H1 (cell line): ENCODE data around the gene FRMD4A. TPM values are rescaled to one million over a fixed set of nuclear protein-coding genes. Genes with fewer than 3 reads are reported as not detected.

ENCODE experiments used
- CTCF ChIA-PET: fragments of 300-600 bp; sonication (Branson Sonifier 250); formaldehyde crosslinking; loops from one replicate; lab custom pipeline; 2021; ENCODE audit not compliant: partially characterized antibody; lab: Charles Lee
- POLR2A ChIA-PET: fragments of 300-600 bp; sonication (Branson Sonifier 250); formaldehyde crosslinking; loops from one replicate; lab custom pipeline; 2021; ENCODE audit warnings: inconsistent platforms; ENCODE audit not compliant: partially characterized antibody; lab: Charles Lee
- DNase-seq, 2 experiments: peaks; one replicate each; pipeline versions ENCODE4 v3.0.0 to v3.0.0-alpha.2; 2010 to 2022; ENCODE audit warnings: low spot score in 2 of 2, low read depth in 1 of 2, mixed read lengths in 1 of 2
- FAIRE-seq: peaks from 2 replicates; lab custom pipeline; 2011; peaks lifted over from hg19 to GRCh38; lab: Jason Lieb, UNC
- H2AFZ ChIP-seq: 2 replicates; pipeline ENCODE4 v1.8.1; 2012; ENCODE audit warnings: low read length, inconsistent platforms
- H2AK5ac ChIP-seq: 2 replicates; pipeline ENCODE4 v1.6.1; 2013; ENCODE audit warnings: low read depth, low read length
- H2BK120ac ChIP-seq: replicated peaks from 2 replicates; pipeline ENCODE3; 2013; ENCODE audit warnings: low read depth, low read length, inconsistent platforms
- H2BK12ac ChIP-seq: 2 replicates; pipeline ENCODE4 v1.6.1; 2013; ENCODE audit warnings: low read depth, low read length
- H2BK15ac ChIP-seq: 2 replicates; pipeline ENCODE4 v1.6.1; 2013; ENCODE audit warnings: low read length
- H2BK20ac ChIP-seq: 2 replicates; pipeline ENCODE4 v1.6.1; 2013; ENCODE audit warnings: low read length
- H2BK5ac ChIP-seq: 2 replicates; pipeline ENCODE4 v1.6.1; 2013; ENCODE audit warnings: low read depth, low read length
- H3K14ac ChIP-seq: 2 replicates; pipeline ENCODE4 v1.6.1; 2013; ENCODE audit warnings: inconsistent platforms; ENCODE audit not compliant: insufficient read length
- H3K18ac ChIP-seq: 2 replicates; pipeline ENCODE4 v1.6.1; 2013; ENCODE audit warnings: low read length; ENCODE audit errors: extremely low read depth
- H3K23ac ChIP-seq: 2 replicates; pipeline ENCODE4 v1.6.1; 2013; ENCODE audit warnings: inconsistent platforms; ENCODE audit not compliant: insufficient read length
- H3K23me2 ChIP-seq: 2 replicates; pipeline ENCODE4 v1.6.1; 2013; ENCODE audit warnings: low read depth, low read length
- H3K27ac ChIP-seq: 2 replicates; pipeline ENCODE4 v1.6.1; 2011; ENCODE audit warnings: low read depth, low read length, inconsistent platforms
- H3K27me3 ChIP-seq, 4 experiments: replicated peaks in 1 of 4; 1 replicate in 1 of 4; 2 replicates in 3 of 4; pipeline versions ENCODE4 v1.6.1 to v1.8.1; 2011 to 2013; ENCODE audit warnings: low read length in 3 of 4, mild to moderate bottlenecking in 3 of 4, inconsistent platforms in 2 of 4, mixed read lengths in 2 of 4, moderate library complexity in 1 of 4; ENCODE audit not compliant: control insufficient read depth in 3 of 4, insufficient read depth in 3 of 4; ENCODE audit errors: extremely low read depth in 1 of 4
- H3K36me3 ChIP-seq, 4 experiments: 2 replicates each; pipeline versions ENCODE4 v1.6.1 to v1.8.1; 2011 to 2013; ENCODE audit warnings: mild to moderate bottlenecking in 4 of 4, low read length in 3 of 4, moderate library complexity in 2 of 4, control low read depth in 1 of 4, inconsistent platforms in 1 of 4; ENCODE audit not compliant: insufficient read depth in 4 of 4, control insufficient read depth in 2 of 4
- H3K4ac ChIP-seq: replicated peaks from 2 replicates; pipeline ENCODE3; 2013; ENCODE audit warnings: low read length, low read depth, mixed read lengths, inconsistent platforms; ENCODE audit not compliant: insufficient read length
- H3K4me1 ChIP-seq, 4 experiments: replicated peaks in 1 of 4; 1 replicate in 1 of 4; 2 replicates in 3 of 4; pipeline versions ENCODE4 v1.6.1 to v1.8.1; 2011 to 2013; ENCODE audit warnings: low read length in 3 of 4, inconsistent platforms in 2 of 4, mixed read lengths in 1 of 4; ENCODE audit not compliant: insufficient read depth in 4 of 4, control insufficient read depth in 3 of 4
- H3K4me2 ChIP-seq, 2 experiments: 2 replicates each; pipeline versions ENCODE4 v1.6.1 to v1.8.1; 2011 to 2013; ENCODE audit warnings: low read depth in 2 of 2, low read length in 2 of 2, control low read depth in 1 of 2, inconsistent platforms in 1 of 2, mild to moderate bottlenecking in 1 of 2; ENCODE audit not compliant: insufficient read depth in 1 of 2
- H3K4me3 ChIP-seq, 4 experiments: fragments of 200-600, 300-600 bp in 1 of 4; sonication (generic), shearing (Covaris generic), sonication (Bioruptor Twin) in 1 of 4; 2 replicates each; pipeline versions ENCODE4 v1.5.1 to v1.8.1; 2011 to 2016; ENCODE audit warnings: low read length in 4 of 4, low read depth in 3 of 4, control low read depth in 2 of 4, inconsistent platforms in 2 of 4, mild to moderate bottlenecking in 2 of 4, mixed read lengths in 1 of 4, moderate library complexity in 1 of 4; ENCODE audit not compliant: insufficient read depth in 2 of 4; ENCODE audit errors: extremely low read depth in 1 of 4
- H3K56ac ChIP-seq: replicated peaks from 2 replicates; pipeline ENCODE3; 2013; ENCODE audit warnings: low read depth, mild to moderate bottlenecking, mixed read lengths, low read length, inconsistent platforms; ENCODE audit not compliant: insufficient read length
- H3K79me1 ChIP-seq: 2 replicates; pipeline ENCODE4 v1.6.1; 2013; ENCODE audit warnings: low read depth, low read length, control low read depth
- H3K79me2 ChIP-seq, 2 experiments: 2 replicates each; pipeline versions ENCODE4 v1.6.1 to v1.8.1; 2012 to 2013; ENCODE audit warnings: low read length in 2 of 2, mild to moderate bottlenecking in 2 of 2, inconsistent platforms in 1 of 2; ENCODE audit not compliant: insufficient read depth in 2 of 2, control insufficient read depth in 1 of 2
- H3K9ac ChIP-seq, 4 experiments: replicated peaks in 1 of 4; 1 replicate in 1 of 4; 2 replicates in 3 of 4; pipeline versions ENCODE4 v1.6.1 to v1.8.1; 2011 to 2013; ENCODE audit warnings: low read depth in 3 of 4, low read length in 3 of 4, control low read depth in 2 of 4, mild to moderate bottlenecking in 2 of 4, moderate library complexity in 2 of 4, inconsistent platforms in 1 of 4; ENCODE audit errors: extremely low read depth in 1 of 4
- H3K9me3 ChIP-seq, 2 experiments: 2 replicates each; pipeline versions ENCODE4 v1.6.1 to v1.8.1; 2012 to 2013; ENCODE audit warnings: mild to moderate bottlenecking in 2 of 2, moderate library complexity in 2 of 2, control low read depth in 1 of 2, inconsistent platforms in 1 of 2, low read depth in 1 of 2, low read length in 1 of 2, mixed read lengths in 1 of 2; ENCODE audit not compliant: insufficient read depth in 2 of 2
- H4K20me1 ChIP-seq, 2 experiments: replicated peaks in 1 of 2; 2 replicates each; pipeline versions ENCODE3 to v1.8.1; 2011 to 2013; ENCODE audit warnings: inconsistent platforms in 2 of 2, low read length in 2 of 2, mild to moderate bottlenecking in 1 of 2; ENCODE audit not compliant: insufficient read depth in 2 of 2, control insufficient read depth in 1 of 2
- H4K5ac ChIP-seq: 2 replicates; pipeline ENCODE4 v1.6.1; 2013; ENCODE audit warnings: low read length, low read depth, mixed read lengths, inconsistent platforms; ENCODE audit not compliant: insufficient read length
- H4K8ac ChIP-seq: 2 replicates; pipeline ENCODE4 v1.8.0; 2013; ENCODE audit warnings: mild to moderate bottlenecking, moderate library complexity, low read length, inconsistent platforms; ENCODE audit not compliant: insufficient read depth; ENCODE audit errors: extremely low read depth
- H4K91ac ChIP-seq: replicated peaks from 2 replicates; pipeline ENCODE3; 2013; ENCODE audit warnings: low read length, mixed read lengths, inconsistent platforms; ENCODE audit not compliant: insufficient read length
- CBX5 ChIP-seq: fragments of 300-800, 300-1000 bp; sonication (generic); IDR thresholded peaks from 2 replicates; pipeline ENCODE4 v1.7.1; 2016; ENCODE audit warnings: antibody characterized with exemption, low read length, low read depth
- CEBPB ChIP-seq: IDR thresholded peaks from 2 replicates; pipeline ENCODE4 v1.6.1; 2012; ENCODE audit warnings: low read depth, low read length
- CTBP2 ChIP-seq: IDR thresholded peaks from 2 replicates; pipeline ENCODE4 v1.7.0; 2011; ENCODE audit warnings: borderline replicate concordance, mild to moderate bottlenecking, moderate library complexity, mixed read lengths, low read length; ENCODE audit not compliant: insufficient read depth, insufficient read length
- EGR1 ChIP-seq: IDR thresholded peaks from 2 replicates; pipeline ENCODE4 v1.6.1; 2011; ENCODE audit warnings: low read depth, low read length, borderline replicate concordance
- EZH2 ChIP-seq: fragments of 200-600 bp; sonication (generic); IDR thresholded peaks from 2 replicates; pipeline ENCODE4 v1.7.1; 2012; ENCODE audit warnings: low read depth, mild to moderate bottlenecking, moderate library complexity, low read length, inconsistent platforms; ENCODE audit not compliant: severe bottlenecking
- FOSL1 ChIP-seq: IDR thresholded peaks from 2 replicates; pipeline ENCODE4 v1.6.1; 2011; ENCODE audit warnings: mild to moderate bottlenecking, low read depth, low read length, moderate library complexity; ENCODE audit not compliant: insufficient read depth
- MAFK ChIP-seq: IDR thresholded peaks from 2 replicates; pipeline ENCODE4 v1.6.1; 2012; ENCODE audit warnings: low read depth, mild to moderate bottlenecking, improper control_type of control experiment, low read length
- TAF7 ChIP-seq: optimal IDR thresholded peaks from 2 replicates; pipeline ENCODE3; 2011; ENCODE audit warnings: low read depth, mild to moderate bottlenecking, inconsistent platforms, low read length, moderate library complexity, borderline replicate concordance
- WGBS, 2 experiments: shearing (Covaris generic) in 1 of 2; methylation state at CpG; one replicate each; pipeline versions ENCODE4 v1.1.6 to v1.1.7; 2013 to 2015; ENCODE audit warnings: low lambda C conversion rate in 2 of 2, mixed read lengths in 2 of 2, inconsistent platforms in 1 of 2, low coverage in 1 of 2, missing lambda C conversion rate in 1 of 2; ENCODE audit not compliant: insufficient replicate concordance in 2 of 2, insufficient coverage in 1 of 2, insufficient read length in 1 of 2; ENCODE audit errors: extremely low coverage in 1 of 2, missing lambda C conversion rate in 1 of 2; 5-methylcytosine and 5-hydroxymethylcytosine counted together
- polyA plus RNA-seq, 7 experiments: library from polyadenylated mRNA; depleted of rRNA in 3 of 7; stranded (reverse) in 5 of 7; unstranded in 2 of 7; fragments of >200 nt in 5 of 7; fragments of 200-250 nt in 2 of 7; gene quantifications; 1 replicate in 5 of 7; 2 replicates in 1 of 7; 4 replicates in 1 of 7; pipeline versions ENCODE4 v1.2.1 to v1.2.3, GENCODE V29; 2011 to 2013; ENCODE audit warnings: missing spikeins in 2 of 7, mixed read lengths in 2 of 7
- total RNA-seq: library from RNA; stranded (reverse); fragmentation: NEBNext Ultra II Directional; extraction: Animal tissue kit (Norgen Biotek cat#: 25700); gene quantifications from 2 replicates; pipeline ENCODE4 v1.2.1, GENCODE V29; 2021

Gene FRMD4A
- total and polyA plus RNA-seq, 2 of the 8 experiments (the other 6 are each of a cell fraction or from before 2014, with no cell fraction given) = 38.6 to 39.6 TPM

DNA sequence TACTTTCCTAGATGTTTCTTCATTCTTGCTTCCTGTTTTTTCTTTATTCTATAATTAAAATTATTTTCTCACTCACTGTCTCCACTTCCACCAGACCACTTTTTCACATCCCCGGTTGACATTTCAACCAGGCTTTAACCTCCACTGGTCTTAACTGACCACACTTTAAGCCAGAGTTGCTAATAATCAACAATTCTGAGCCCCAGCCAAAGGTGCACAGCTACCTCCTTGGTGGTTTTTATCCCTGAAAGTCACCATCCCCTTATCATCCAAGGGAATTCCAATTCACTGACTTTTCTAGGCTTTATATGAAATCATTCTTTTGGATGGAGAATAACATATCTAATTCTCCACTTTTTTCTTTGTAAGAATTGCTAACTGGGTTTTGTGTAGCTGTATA lies 138.9 kb downstream of the FRMD4A start:
- TF ChIP-seq FOSL1 (no peak), CBX5 (no peak), CEBPB (no peak), EGR1 (no peak), MAFK (no peak), EZH2 (no peak), TAF7 (no peak), CTBP2 (no peak)
- TF ChIP-seq, all 59 proteins: peak for 0
- H3K9ac ChIP-seq = no peak overlapping the region
- H3K56ac ChIP-seq = no peak overlapping the region
- 92% methylated on average over 1 of the region's 1 CpG; no CpG with 5 or more reads in 1 of the 2 experiments for WGBS, 2 experiments
- no peaks in the 10 kb centered on the region for H3K9me3 ChIP-seq
- no peak overlapping the region for H4K5ac ChIP-seq
- peaks cover 0 to 2% (median 0%) of the 10 kb centered on the region in 4 experiments; a peak in 1 of 7 replicates for H3K4me1 ChIP-seq
- no peak overlapping the region for H2BK12ac ChIP-seq
- H3K4me3 ChIP-seq = no peak overlapping the region
- CTCF ChIA-PET = interaction anchor here (0.9 to 3.1 kb wide), 4 partner anchors 9 to 289 kb away, joined by 3 to 21 read pairs (median 3); no protein-coding TSS in a partner anchor
- no peak overlapping the region for H2BK20ac ChIP-seq
- POLR2A ChIA-PET = no interaction called here
- no peaks in the 10 kb centered on the region for H3K79me1 ChIP-seq
- H4K20me1 ChIP-seq = no peaks in the 10 kb centered on the region
- H3K79me2 ChIP-seq = no peaks in the 10 kb centered on the region
- H3K18ac ChIP-seq = no peak overlapping the region
- no peak overlapping the region for H3K27ac ChIP-seq
- H4K8ac ChIP-seq = no peak overlapping the region
- H3K4ac ChIP-seq = no peak overlapping the region
- H4K91ac ChIP-seq = no peak overlapping the region
- no peak overlapping the region for H2AK5ac ChIP-seq
- no peaks in the 10 kb centered on the region for H3K27me3 ChIP-seq
- no peaks in the 10 kb centered on the region for H3K23me2 ChIP-seq
- H2BK5ac ChIP-seq = no peak overlapping the region
- FAIRE-seq (no peak), DNase-seq (no peak)
- no peak overlapping the region for H2AFZ ChIP-seq
- no peak overlapping the region for H2BK120ac ChIP-seq
- H3K4me2 ChIP-seq = no peak overlapping the region
- H3K23ac ChIP-seq = no peak overlapping the region
- H3K36me3 ChIP-seq = no peaks in the 10 kb centered on the region
- H3K14ac ChIP-seq = no peak overlapping the region
- no peak overlapping the region for H2BK15ac ChIP-seq
